NCI-H226 (cell line): ENCODE results near the gene RARRES1.

Source experiments
- DNase-seq: peaks from one replicate; pipeline ENCODE4 v3.0.0-alpha.2; 2015

The RARRES1 gene

DNA sequence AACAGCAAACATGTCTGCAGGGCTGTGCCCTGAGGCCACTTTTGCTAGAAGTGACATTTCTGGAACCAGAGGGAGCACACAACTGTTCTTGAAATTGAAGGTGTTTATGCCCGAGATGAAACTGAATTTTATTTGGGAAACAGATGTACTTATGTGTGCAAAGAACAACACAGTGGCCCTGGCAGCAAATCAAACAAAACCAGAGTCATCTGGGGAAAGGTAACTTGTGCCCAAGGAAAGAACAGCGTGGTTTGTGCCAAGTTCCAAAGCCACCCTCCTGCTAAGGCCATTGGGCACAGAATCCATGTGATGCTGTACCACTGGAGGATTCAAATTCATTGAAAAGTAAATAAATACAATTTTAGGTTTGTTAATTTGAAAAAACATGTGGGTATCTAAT is 31.2 kb upstream of the RARRES1 start:
- no peak for DNase-seq

DNA sequence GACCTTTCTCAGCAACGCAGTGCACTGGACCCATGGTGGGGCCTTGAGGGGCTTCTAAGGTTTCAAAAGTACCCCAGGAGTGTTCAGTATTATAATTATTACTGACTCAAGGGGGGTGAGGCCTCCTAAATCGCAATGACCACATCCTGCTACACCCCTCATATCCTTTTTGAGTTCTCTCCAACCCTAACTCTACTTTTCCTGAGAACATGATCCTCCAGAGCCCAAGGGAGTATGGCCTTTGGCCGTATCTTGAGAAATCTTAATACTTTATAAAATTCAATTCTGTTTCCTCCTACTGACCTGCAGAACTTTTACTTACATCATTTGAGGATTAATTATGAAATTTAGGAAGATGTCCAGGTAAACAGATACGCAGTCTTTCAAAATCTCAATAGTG is 30.4 kb upstream of the RARRES1 start:
- DNase-seq, result no peak

- DNase-seq, result no peak
These were observed 29.1 kb upstream of the RARRES1 start for GRCh38 chr3:158761350-158761749.

GRCh38 chr3:158755421-158755820 is 23.2 kb upstream of the RARRES1 start:
- DNase-seq, result no peak

DNA sequence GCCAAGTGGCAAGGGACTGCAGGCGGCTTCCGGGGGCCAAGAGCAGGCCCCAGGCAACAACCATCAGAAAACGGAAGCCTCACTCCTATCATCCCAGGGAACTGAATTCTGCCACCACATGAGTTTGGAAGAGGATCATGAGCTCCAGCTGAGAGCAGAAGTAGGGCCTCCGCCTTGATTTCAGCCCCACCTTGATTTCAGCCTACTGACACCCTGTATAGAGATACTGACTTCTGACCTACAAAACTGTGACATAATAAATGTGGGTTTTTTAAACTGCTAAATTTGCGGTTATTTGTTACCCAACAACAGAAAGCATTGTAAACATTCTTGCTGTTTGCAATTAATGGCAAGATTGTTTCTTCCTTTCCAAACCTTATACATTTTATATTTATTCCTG is 21.6 kb upstream of the RARRES1 start:
- no peak for DNase-seq

DNA sequence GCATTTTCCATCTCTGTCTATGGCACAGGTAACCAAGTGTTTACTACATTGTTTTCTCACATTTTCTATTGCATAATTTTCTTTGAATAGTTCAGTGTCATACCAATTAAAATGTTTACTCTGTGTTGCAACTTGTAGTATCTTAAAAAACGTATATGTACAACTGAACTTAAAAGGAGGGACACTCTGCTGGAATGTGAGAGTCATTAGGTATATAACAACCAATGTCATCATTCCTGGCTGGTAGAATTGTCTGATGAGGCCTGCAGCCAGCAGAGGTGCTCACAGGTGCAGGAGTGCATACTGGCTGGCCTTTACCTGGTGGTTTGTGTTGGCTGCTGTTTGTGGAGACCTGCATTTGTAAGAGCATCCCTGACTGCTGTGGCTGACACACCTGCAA is 19.1 kb upstream of the RARRES1 start:
- no peak for DNase-seq

GRCh38 chr3:158750016-158750415 is 17.8 kb upstream of the RARRES1 start:
- DNase-seq, result no peak

- DNase-seq, result no peak
These were observed 17.3 kb upstream of the RARRES1 start for GRCh38 chr3:158749526-158749925.

DNA sequence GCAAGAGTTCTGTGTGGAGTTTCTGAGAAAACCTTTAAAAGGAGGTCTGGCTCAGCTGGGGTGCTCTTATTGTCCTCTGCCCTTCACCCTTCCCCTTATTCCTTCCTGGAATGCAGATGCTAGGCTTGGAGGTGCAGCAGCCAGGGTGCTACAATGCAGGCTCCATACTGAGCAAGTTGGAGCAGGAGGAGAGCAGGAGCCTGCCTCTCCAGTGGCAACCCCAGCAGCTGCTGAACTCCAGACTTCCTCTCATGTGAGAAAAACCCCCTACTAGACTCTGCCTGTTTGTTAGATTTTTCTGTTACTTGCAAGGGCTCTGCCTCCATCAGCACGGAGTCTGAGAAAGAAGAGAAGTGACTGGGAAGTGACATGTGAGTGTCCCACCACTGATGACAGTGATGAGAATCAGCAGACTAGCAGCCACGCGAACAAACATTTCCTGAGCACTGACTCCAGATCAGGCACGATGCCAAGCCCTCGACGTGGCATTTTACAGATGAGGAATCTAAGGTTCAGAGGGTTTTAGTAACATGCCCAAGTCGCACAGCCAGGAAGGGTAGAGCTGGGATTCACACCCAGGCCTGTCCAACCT is 16.1 kb upstream of the RARRES1 start:
- no peak for DNase-seq

DNA sequence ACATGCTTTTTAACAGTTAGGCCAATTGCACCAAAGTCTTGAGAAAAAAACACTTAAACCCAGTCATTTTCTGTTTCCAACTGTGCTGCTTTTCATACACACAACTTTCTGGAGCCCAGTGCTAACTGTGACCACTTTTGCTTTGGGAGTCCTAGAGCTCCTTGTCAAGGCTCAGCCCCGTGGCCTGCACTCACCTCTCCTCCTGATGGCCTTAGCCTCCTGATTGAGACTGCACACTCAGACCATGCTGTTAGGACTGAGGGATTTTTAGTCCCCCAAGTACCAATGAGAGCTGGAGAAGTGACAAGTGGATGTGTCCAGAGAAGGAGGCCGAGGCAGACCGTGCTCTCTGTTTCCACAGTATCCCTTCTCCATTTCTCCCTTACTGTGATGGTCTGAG is 15.2 kb upstream of the RARRES1 start:
- no peak for DNase-seq

- DNase-seq, result no peak
These were observed 13.3 kb upstream of the RARRES1 start for GRCh38 chr3:158745551-158745950.

- DNase-seq, result no peak
These were observed 12.5 kb upstream of the RARRES1 start for GRCh38 chr3:158744567-158745288.

DNA sequence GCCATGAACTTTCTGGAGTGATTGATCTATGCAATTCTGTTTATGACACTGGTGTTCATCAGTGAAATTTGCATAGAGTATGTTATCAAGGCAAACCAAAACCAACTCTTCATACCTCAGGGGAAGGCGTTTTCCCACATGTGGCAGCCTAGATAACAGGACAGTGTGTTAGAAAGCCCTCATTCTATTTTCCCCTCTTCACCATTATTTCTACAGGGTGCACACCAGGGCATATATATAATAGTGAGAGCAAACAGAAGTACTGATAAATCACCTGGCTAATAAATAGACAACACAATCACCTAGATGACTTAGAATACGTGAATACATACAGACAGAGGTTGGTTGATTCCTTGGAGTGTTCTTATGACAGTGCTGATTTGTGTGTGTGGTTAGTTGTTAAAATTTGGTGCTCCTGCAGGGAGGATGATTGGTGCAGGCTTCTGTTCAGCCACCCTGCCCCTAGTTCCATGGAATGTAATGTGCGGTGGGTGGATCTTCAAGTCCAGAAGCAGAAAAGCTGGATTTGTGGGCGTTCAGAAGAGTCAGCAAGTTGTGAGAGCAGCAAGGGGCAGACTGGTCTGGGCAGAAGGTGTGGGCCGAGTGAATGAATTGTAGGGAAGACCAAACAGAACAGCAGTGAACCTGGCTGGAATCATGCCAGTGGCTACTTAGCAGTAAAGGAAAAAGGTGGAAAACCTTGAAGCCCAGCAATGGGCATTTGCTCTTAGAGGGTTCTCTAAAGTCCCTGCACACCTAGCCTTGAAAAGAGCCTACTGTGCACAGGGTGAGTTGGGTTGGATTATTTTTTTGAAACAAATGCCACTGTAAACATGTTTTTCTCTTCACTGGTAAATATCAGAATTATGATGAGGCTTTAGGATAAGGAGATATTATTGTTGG is 11.7 kb upstream of the RARRES1 start:
- DNase-seq, result no peak

GRCh38 chr3:158742871-158743663 is 10.8 kb upstream of the RARRES1 start:
- DNase-seq, result no peak

DNA sequence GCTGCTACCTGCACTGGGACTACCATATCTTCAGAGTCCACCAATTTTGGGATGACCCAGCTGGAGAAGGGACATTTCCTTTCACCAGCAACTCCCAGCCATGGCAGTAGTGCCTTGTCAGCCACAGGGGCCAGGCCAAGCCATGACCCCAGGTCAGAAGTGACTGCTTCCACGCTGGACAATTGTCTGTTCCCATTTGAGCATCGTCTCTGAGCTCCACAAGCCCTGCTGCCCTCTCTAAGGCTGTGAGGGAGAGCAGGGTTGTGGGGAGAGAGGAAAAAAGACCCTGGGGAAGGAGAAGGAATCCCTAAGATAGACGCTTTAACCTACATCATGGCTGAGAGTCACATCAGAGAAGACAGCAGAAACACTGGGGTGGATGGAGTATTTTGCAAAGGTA is 7.4 kb upstream of the RARRES1 start:
- no peak for DNase-seq

DNA sequence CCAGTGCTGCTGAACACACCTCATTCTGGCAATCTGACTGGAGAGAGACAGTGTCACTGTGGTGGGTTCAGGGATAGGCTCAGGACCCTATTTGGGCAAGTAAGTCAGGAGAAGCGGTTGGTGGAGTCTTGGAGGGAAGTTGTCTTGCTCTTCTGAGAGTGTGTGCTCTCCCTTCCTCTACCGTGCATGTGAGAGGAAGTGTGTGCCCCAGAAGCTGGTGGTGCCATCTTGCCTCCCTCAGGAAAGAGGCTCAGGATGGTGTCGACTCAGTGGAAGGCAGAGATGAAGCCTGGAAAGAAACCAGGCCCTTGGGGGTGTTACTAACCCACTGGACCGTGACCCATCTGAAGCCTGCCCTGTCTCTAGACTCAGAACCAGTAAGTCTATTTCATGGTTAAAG is 6.8 kb upstream of the RARRES1 start:
- no peak for DNase-seq

DNA sequence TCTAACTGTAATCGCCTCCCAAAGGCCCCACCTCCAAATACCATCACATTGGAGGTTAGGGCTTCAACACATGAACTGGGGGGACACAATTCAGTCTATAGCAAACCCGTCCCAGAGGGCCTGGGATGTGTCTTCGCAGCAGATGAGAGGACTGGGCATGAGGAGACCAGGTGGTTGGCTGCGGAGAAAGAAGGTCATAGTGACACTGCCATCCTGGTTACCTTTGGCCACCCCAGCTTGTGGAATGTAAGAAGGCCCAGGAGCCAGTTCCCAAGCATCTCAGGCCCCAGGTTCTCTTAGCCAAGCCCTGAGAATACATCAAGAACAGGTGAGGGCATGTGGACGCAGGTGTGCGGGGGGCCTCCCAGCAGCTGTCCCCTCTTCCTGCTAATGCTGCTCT is 6.4 kb upstream of the RARRES1 start:
- no peak for DNase-seq

GRCh38 chr3:158737976-158738615 is 5.8 kb upstream of the RARRES1 start:
- DNase-seq, result no peak

- DNase-seq, result no peak
These were observed 5.2 kb upstream of the RARRES1 start for GRCh38 chr3:158737410-158737809.

- DNase-seq, result no peak
These were observed 3.2 kb upstream of the RARRES1 start for GRCh38 chr3:158735296-158736033.

DNA sequence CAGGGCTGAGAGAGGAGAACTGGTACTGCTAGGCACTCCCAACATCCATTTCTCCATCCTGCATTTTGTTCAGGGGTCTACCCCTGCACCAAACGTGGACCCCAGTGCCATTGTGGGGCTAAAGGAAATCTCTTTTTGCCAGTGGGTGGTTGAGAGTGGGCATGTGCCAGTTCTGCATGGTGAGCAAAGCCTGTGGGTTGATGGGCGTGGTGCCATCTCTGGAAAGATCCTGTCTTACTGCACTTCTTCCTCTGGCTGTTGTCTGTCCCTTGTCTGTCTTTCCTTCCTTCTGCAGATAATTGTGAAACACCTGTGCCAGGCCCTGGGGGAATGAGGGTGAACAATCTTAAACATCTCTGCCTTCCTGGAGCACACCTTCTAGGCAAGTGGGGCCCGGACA is 1.4 kb upstream of the RARRES1 start:
- DNase-seq, result no peak

DNA sequence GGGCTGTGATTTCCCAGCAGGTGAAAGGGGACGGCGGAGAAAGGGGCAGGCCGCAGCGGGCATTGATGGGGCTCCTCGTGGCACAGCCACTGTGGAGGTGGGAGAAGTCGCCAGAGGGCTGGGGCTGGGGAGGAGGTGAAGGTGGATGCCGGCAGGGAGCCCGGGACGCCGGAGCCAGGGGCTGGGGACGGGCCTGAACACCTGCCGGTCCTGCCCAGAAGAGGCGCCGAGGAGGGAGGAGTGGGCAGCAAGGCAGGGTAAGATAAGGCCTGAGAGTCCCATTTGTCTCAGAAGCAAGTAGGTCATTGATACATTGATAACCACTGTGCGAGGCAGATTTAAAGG is 571 bp upstream of the RARRES1 start:
- peak; percentile 20 for DNase-seq
